Mesothelial cell of epicardium (in vitro differentiated cells): Measurements from ENCODE around the gene LRRK1. TPM values are rescaled to one million over a fixed set of nuclear protein-coding genes. Genes with fewer than 3 reads are reported as not detected.

Experiments
- DNase-seq, 2 experiments: peaks; one replicate each; pipeline ENCODE4 v3.0.0; 2021; ENCODE audit warnings: low spot score in 2 of 2; ENCODE audit not compliant: unreplicated experiment in 2 of 2
- H3K27ac Mint-ChIP-seq: 2 replicates; pipeline ENCODE4 v1.8.0; 2021; ENCODE audit warnings: mixed read lengths
- H3K27me3 Mint-ChIP-seq: 2 replicates; pipeline ENCODE4 v1.8.0; 2021; ENCODE audit warnings: low read depth, mixed read lengths
- H3K36me3 Mint-ChIP-seq: 2 replicates; pipeline ENCODE4 v1.8.0; 2021; ENCODE audit warnings: mixed read lengths
- H3K4me1 Mint-ChIP-seq: 2 replicates; pipeline ENCODE4 v1.8.0; 2021; ENCODE audit warnings: mixed read lengths
- H3K4me3 Mint-ChIP-seq: 2 replicates; pipeline ENCODE4 v1.8.0; 2021; ENCODE audit warnings: mild to moderate bottlenecking, moderate library complexity, mixed read lengths
- H3K9me3 Mint-ChIP-seq: 2 replicates; pipeline ENCODE4 v1.8.0; 2021; ENCODE audit warnings: mixed read lengths
- CTCF ChIP-seq: fragments of 200-600 bp; sonication (generic); IDR thresholded peaks from one replicate; pipeline ENCODE4 v1.5.0; 2021; ENCODE audit warnings: antibody characterized with exemption; ENCODE audit not compliant: unreplicated experiment
- total RNA-seq: library from RNA; stranded (reverse); gene quantifications from 3 replicates; pipeline ENCODE4 v1.2.1, GENCODE V29; 2021

Gene LRRK1
- total RNA-seq, 1 donor from 2014 or later: 2.3 TPM

GRCh38 chr15:101083336-101084045 is 164.3 kb downstream of the LRRK1 start:
- no peak for DNase-seq
- Mint-ChIP-seq H3K27me3 (no peaks in the 10 kb centered on the region), H3K27ac (no peak overlapping the region), H3K36me3 (no peaks in the 10 kb centered on the region), H3K4me1 (peaks cover 5% of the 10 kb centered on the region), H3K4me3 (no peak overlapping the region), H3K9me3 (no peaks in the 10 kb centered on the region)
- no peak for TF ChIP-seq CTCF

- Mint-ChIP-seq H3K9me3 (no peaks in the 10 kb centered on the region), H3K36me3 (no peaks in the 10 kb centered on the region), H3K4me1 (peaks cover 8% of the 10 kb centered on the region), H3K27ac (no peak overlapping the region), H3K27me3 (no peaks in the 10 kb centered on the region), H3K4me3 (no peak overlapping the region)
- no peak for TF ChIP-seq CTCF
- DNase-seq: no peak
These were observed 165.6 kb downstream of the LRRK1 start for GRCh38 chr15:101084801-101085200.

- Mint-ChIP-seq H3K9me3 (no peaks in the 10 kb centered on the region), H3K4me1 (peaks cover 8% of the 10 kb centered on the region), H3K4me3 (no peak overlapping the region), H3K27ac (no peak overlapping the region), H3K36me3 (no peaks in the 10 kb centered on the region), H3K27me3 (no peaks in the 10 kb centered on the region)
- no peak for TF ChIP-seq CTCF
- DNase-seq: no peak
These were observed 166.1 kb downstream of the LRRK1 start for GRCh38 chr15:101085311-101085700.

- no peaks in the 10 kb centered on the region for H3K27me3 Mint-ChIP-seq
- peaks cover 8% of the 10 kb centered on the region for H3K4me1 Mint-ChIP-seq
- DNase-seq: no peak
- peak overlapping the region; percentile 30 for H3K27ac Mint-ChIP-seq
- H3K9me3 Mint-ChIP-seq: no peaks in the 10 kb centered on the region
- no peak for TF ChIP-seq CTCF
- no peaks in the 10 kb centered on the region for H3K36me3 Mint-ChIP-seq
- no peak overlapping the region for H3K4me3 Mint-ChIP-seq
These were observed 167.4 kb downstream of the LRRK1 start for GRCh38 chr15:101086394-101087171.

- H3K4me3 Mint-ChIP-seq: no peak overlapping the region
- TF ChIP-seq CTCF: no peak
- H3K27ac Mint-ChIP-seq: peak overlapping the region; percentile 30
- no peaks in the 10 kb centered on the region for H3K36me3 Mint-ChIP-seq
- H3K9me3 Mint-ChIP-seq: no peaks in the 10 kb centered on the region
- no peaks in the 10 kb centered on the region for H3K27me3 Mint-ChIP-seq
- no peak for DNase-seq
- H3K4me1 Mint-ChIP-seq: peaks cover 11% of the 10 kb centered on the region
These were observed 168.1 kb downstream of the LRRK1 start for GRCh38 chr15:101087172-101087769.
